ENCODE data around the gene MAP3K10. TPM values are rescaled to one million over a fixed set of nuclear protein-coding genes. Genes with fewer than 3 reads are reported as not detected.
"Not testable (repeated sequence)": the region's sequence is repeated elsewhere in the genome, so short reads cannot be mapped to it uniquely, and the experiment has no call there.

MAP3K10 gene
- polyA plus RNA-seq, 2 donors, result 5.9 to 13.5 TPM

DNA sequence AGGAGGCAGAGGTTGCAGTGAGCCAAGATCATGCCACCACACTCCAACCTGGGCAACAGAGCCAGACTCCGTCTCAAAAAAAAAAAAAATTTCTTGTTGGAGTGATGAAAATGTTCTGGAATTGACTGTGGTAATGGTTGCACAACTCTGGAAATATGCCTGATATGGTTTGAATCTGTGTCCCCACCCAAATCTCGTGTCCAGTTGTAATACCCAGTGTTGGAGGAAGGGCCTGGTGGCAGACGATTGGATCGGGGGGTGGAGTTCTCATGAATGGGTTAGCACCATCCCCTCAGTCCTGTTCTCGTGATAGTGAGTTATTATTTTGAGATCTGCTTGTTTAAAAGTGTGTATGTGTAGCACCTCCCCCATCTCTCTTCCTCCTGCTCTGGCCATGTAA, 41.1 kb upstream of the MAP3K10 start:
- WGBS, 2 donors, result 69 to 74% methylated on average over 5 of the region's 5 CpGs

DNA sequence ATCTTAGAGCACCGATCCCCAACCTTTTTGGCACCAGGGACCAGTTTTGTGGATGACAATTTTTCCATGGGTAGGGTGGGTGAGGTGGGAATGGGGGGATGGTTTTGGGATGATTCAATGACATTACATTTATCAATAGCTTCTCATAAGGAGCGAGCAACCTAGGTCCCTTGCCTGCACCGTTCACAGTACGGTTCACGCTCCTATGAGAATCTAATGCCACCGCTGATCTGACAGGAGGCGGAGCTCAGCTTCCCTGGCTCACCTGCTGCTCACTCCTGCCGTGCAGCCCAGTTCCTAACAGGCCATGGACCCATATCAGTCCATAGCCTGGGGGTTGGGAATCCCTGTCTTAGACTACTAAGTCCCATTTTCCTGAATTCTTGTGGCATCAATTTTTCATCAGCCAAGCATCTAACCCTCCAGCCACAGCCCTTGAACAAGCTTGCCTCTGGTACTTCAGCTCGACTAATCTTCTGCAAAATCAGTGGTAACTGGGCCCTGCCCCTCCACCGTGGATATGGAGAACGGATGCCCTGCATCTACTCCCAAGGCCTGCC, 37.0 kb upstream of the MAP3K10 start:
- WGBS, 2 donors, result 74 to 81% methylated on average over 11 of the region's 11 CpGs
- no peaks in the 10 kb centered on the region for H3K27me3 ChIP-seq (ENCODE audit: control insufficient read depth in 1 of 2, insufficient read depth in 2 of 2, low read length in 2 of 2)
- no peak overlapping the region for H3K27ac ChIP-seq (ENCODE audit: low read depth in 2 of 2, low read length in 1 of 2)
- no peaks in the 10 kb centered on the region for H3K9me3 ChIP-seq (ENCODE audit: control insufficient read depth in 2 of 2, insufficient read depth in 1 of 2, low read depth in 1 of 2, low read length in 1 of 2)
- H3K4me1 ChIP-seq (ENCODE audit: control insufficient read depth in 2 of 2, insufficient read depth in 2 of 2, low read length in 1 of 2), result no peaks in the 10 kb centered on the region
- no peaks in the 10 kb centered on the region for H3K36me3 ChIP-seq (ENCODE audit: control insufficient read depth in 2 of 2, insufficient read depth in 2 of 2, low read length in 1 of 2)
- no peak overlapping the region for H3K4me3 ChIP-seq (ENCODE audit: low read depth in 1 of 2, low read length in 2 of 2)

More for the DNA sequence above, 41.1 kb upstream of the MAP3K10 start:
- H3K4me3 ChIP-seq (ENCODE audit: low read depth in 1 of 2, low read length in 2 of 2), result no peak overlapping the region
- H3K36me3 ChIP-seq (ENCODE audit: control insufficient read depth in 2 of 2, insufficient read depth in 2 of 2, low read length in 1 of 2), result no peaks in the 10 kb centered on the region
- H3K27me3 ChIP-seq (ENCODE audit: control insufficient read depth in 1 of 2, insufficient read depth in 2 of 2, low read length in 2 of 2), result no peaks in the 10 kb centered on the region
- no peak overlapping the region for H3K27ac ChIP-seq (ENCODE audit: low read depth in 2 of 2, low read length in 1 of 2)
- H3K4me1 ChIP-seq (ENCODE audit: control insufficient read depth in 2 of 2, insufficient read depth in 2 of 2, low read length in 1 of 2), result peaks cover 0 to 2% of the 10 kb centered on the region in 2 donors
- no peaks in the 10 kb centered on the region for H3K9me3 ChIP-seq (ENCODE audit: control insufficient read depth in 2 of 2, insufficient read depth in 1 of 2, low read depth in 1 of 2, low read length in 1 of 2)

DNA sequence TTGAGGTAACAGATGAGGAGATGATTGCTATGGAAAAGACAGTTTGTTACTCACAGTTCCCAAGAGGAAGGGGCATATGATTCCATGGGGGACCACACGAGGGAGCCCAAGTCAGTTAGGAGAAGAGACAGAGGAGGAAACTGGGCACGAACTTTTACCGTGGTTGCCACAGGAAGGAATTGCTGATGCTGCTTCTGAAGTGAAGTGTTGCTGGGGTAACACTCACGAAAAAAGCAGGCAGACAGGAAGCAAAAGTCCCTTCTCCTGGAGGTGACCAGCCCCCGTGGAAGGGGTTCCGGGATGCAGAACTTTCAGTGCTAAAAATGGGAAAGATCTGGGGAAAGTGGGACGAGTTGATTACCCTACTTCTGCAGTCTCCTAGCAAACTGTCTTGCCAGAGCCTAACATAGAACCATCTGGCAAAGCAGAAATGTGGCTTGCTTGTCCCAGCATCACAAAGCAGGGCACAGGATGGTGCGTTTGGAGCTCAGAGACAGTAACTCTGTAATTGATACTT, 35.4 kb upstream of the MAP3K10 start:
- H3K27me3 ChIP-seq (ENCODE audit: control insufficient read depth in 1 of 2, insufficient read depth in 2 of 2, low read length in 2 of 2), result no peaks in the 10 kb centered on the region
- no peaks in the 10 kb centered on the region for H3K9me3 ChIP-seq (ENCODE audit: control insufficient read depth in 2 of 2, insufficient read depth in 1 of 2, low read depth in 1 of 2, low read length in 1 of 2)
- H3K4me1 ChIP-seq (ENCODE audit: control insufficient read depth in 2 of 2, insufficient read depth in 2 of 2, low read length in 1 of 2), result no peaks in the 10 kb centered on the region
- H3K27ac ChIP-seq (ENCODE audit: low read depth in 2 of 2, low read length in 1 of 2), result no peak overlapping the region
- no peaks in the 10 kb centered on the region for H3K36me3 ChIP-seq (ENCODE audit: control insufficient read depth in 2 of 2, insufficient read depth in 2 of 2, low read length in 1 of 2)
- WGBS, 2 donors, result 56 to 59% methylated on average over 8 of the region's 8 CpGs
- no peak overlapping the region for H3K4me3 ChIP-seq (ENCODE audit: low read depth in 1 of 2, low read length in 2 of 2)

DNA sequence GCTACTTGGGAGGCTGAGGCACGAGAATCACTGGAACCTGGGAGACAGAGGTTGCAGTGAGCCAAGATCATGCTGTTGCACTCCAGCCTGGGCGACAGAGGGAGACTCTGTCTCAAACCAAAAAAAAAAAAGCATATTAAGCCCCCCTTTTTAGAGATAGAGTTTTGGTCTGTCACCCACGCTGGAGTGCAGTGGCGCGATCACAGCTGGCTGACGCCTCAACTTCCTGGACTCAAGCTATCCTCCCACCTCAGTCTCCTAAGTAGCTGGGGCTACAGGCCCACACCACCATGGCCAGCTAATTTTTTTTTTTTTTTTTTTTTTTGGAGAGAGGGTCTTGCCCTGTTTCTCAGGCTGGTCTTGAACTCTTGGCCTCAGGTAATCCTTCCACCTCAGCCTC, 34.2 kb upstream of the MAP3K10 start:
- H3K36me3 ChIP-seq (ENCODE audit: control insufficient read depth in 2 of 2, insufficient read depth in 2 of 2, low read length in 1 of 2), result no peaks in the 10 kb centered on the region
- H3K4me1 ChIP-seq (ENCODE audit: control insufficient read depth in 2 of 2, insufficient read depth in 2 of 2, low read length in 1 of 2), result no peaks in the 10 kb centered on the region
- H3K9me3 ChIP-seq (ENCODE audit: control insufficient read depth in 2 of 2, insufficient read depth in 1 of 2, low read depth in 1 of 2, low read length in 1 of 2), result no peaks in the 10 kb centered on the region
- 74 to 85% methylated on average over 6 of the region's 6 CpGs for WGBS, 2 donors
- H3K27me3 ChIP-seq (ENCODE audit: control insufficient read depth in 1 of 2, insufficient read depth in 2 of 2, low read length in 2 of 2), result no peaks in the 10 kb centered on the region
- no peak overlapping the region for H3K27ac ChIP-seq (ENCODE audit: low read depth in 2 of 2, low read length in 1 of 2)
- no peak overlapping the region for H3K4me3 ChIP-seq (ENCODE audit: low read depth in 1 of 2, low read length in 2 of 2)

DNA sequence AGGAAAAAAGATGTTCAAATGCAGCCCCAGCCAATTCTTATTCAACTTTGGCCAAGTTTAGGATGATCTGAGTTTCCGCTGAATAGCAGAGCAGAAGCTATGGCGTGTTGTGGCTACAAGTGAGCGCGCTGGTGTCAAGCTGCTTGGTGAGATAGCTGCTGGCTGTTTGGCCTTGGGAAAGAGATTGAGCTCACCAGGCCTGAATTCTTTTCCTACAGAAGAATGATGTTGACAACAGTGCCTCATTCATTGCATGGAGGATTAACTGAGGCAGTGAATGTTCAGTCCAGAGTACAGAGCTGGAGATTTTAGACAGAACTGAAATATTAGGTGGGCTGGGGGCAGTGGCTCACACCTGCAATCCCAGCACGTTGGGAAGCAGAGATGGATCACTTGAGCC, 31.5 kb upstream of the MAP3K10 start:
- H3K36me3 ChIP-seq (ENCODE audit: control insufficient read depth in 2 of 2, insufficient read depth in 2 of 2, low read length in 1 of 2), result no peaks in the 10 kb centered on the region
- 85 to 89% methylated on average over 5 of the region's 5 CpGs for WGBS, 2 donors
- H3K4me1 ChIP-seq (ENCODE audit: control insufficient read depth in 2 of 2, insufficient read depth in 2 of 2, low read length in 1 of 2), result no peaks in the 10 kb centered on the region
- H3K4me3 ChIP-seq (ENCODE audit: low read depth in 1 of 2, low read length in 2 of 2), result no peak overlapping the region
- no peak overlapping the region for H3K27ac ChIP-seq (ENCODE audit: low read depth in 2 of 2, low read length in 1 of 2)
- no peaks in the 10 kb centered on the region for H3K27me3 ChIP-seq (ENCODE audit: control insufficient read depth in 1 of 2, insufficient read depth in 2 of 2, low read length in 2 of 2)
- no peaks in the 10 kb centered on the region for H3K9me3 ChIP-seq (ENCODE audit: control insufficient read depth in 2 of 2, insufficient read depth in 1 of 2, low read depth in 1 of 2, low read length in 1 of 2)

DNA sequence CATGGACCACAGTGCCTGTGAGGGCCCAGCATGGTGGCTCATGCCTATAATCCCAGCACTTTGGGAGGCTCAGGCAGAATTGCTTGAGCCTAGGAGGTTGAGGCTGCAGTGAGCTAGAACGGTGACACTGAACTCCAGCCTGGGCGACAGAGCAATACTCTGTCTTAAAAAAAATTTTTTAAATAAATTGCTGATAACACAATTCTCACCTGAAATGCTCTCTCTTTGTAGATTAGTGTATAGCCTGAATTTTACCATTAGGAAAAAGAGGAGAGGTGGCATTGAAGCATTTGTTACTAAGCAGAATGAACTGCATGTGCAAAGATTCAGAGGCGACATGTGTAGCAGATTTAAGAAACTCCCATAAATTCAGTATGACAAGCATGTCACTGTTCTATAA, 29.1 kb upstream of the MAP3K10 start:
- Histone ChIP-seq H3K9me3 (ENCODE audit: control insufficient read depth in 2 of 2, insufficient read depth in 1 of 2, low read depth in 1 of 2, low read length in 1 of 2) (no peaks in the 10 kb centered on the region), H3K4me1 (ENCODE audit: control insufficient read depth in 2 of 2, insufficient read depth in 2 of 2, low read length in 1 of 2) (no peaks in the 10 kb centered on the region), H3K27me3 (ENCODE audit: control insufficient read depth in 1 of 2, insufficient read depth in 2 of 2, low read length in 2 of 2) (no peaks in the 10 kb centered on the region), H3K36me3 (ENCODE audit: control insufficient read depth in 2 of 2, insufficient read depth in 2 of 2, low read length in 1 of 2) (no peaks in the 10 kb centered on the region), H3K4me3 (ENCODE audit: low read depth in 1 of 2, low read length in 2 of 2) (no peak overlapping the region), H3K27ac (ENCODE audit: low read depth in 2 of 2, low read length in 1 of 2) (no peak overlapping the region)
- WGBS, 2 donors, result 91 to 92% methylated on average over 3 of the region's 3 CpGs

DNA sequence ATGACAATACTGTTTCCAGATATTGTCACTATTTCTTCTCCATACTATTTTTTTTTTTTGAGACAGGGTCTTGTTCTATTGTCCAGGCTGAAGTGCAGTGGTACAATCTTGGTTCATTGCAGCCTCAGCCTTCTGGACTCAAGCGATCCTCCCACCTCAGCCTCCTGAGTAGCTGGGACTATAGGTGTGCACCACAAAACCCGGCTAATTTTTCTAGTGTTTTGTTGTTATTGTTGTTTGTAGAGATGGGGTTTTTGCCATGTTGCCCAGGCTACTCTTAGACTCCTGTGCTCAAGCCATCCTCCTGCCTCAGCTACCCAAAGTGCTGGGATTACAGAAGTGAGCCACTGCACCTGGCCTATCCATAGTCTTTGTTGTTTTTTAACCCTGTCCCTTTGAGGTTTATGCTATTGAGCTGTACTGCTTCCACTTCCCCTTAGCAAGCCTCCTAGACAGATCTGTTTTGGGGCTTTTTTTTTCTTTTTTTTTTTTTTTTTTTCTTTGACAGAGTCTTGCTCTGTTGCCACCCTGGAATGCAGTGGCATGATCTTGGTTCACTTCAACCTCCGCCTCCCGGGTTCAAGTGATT, 27.6 kb upstream of the MAP3K10 start:
- WGBS, 2 donors, result 73 to 82% methylated on average over 4 of the region's 4 CpGs
- Histone ChIP-seq H3K4me1 (ENCODE audit: control insufficient read depth in 2 of 2, insufficient read depth in 2 of 2, low read length in 1 of 2) (no peaks in the 10 kb centered on the region), H3K27ac (ENCODE audit: low read depth in 2 of 2, low read length in 1 of 2) (no peak overlapping the region), H3K9me3 (ENCODE audit: control insufficient read depth in 2 of 2, insufficient read depth in 1 of 2, low read depth in 1 of 2, low read length in 1 of 2) (no peaks in the 10 kb centered on the region), H3K36me3 (ENCODE audit: control insufficient read depth in 2 of 2, insufficient read depth in 2 of 2, low read length in 1 of 2) (no peaks in the 10 kb centered on the region), H3K4me3 (ENCODE audit: low read depth in 1 of 2, low read length in 2 of 2) (no peak overlapping the region), H3K27me3 (ENCODE audit: control insufficient read depth in 1 of 2, insufficient read depth in 2 of 2, low read length in 2 of 2) (no peaks in the 10 kb centered on the region)

DNA sequence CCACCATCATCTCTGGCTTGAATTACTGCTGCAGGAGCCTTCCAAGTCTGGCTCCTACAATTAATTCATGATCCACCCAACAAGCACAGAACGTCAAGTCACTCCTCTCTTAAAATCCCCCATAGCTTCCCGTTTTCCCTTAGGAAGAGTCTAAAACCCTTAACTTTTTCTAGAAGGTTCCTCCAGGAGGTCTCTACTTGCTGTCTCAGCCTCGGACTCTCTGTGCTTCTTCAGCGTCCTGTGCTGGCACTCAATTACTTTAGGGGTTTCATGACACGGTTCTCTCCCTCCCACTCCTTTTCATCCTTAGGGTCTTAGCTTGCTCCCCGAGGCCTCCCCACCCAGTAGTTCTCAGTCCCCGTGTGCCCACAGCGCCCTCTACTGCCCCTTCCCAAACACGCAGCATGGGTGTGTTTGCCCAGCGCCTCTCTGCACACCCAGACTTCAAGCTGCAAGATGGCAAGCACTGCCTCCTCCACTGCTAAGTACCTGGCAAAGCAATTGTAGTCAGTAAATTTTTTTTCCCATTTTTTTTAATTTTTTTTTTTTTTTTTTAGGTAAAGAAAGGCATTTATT, 25.8 kb upstream of the MAP3K10 start:
- Histone ChIP-seq H3K4me3 (ENCODE audit: low read depth in 1 of 2, low read length in 2 of 2) (no peak overlapping the region), H3K27ac (ENCODE audit: low read depth in 2 of 2, low read length in 1 of 2) (no peak overlapping the region), H3K36me3 (ENCODE audit: control insufficient read depth in 2 of 2, insufficient read depth in 2 of 2, low read length in 1 of 2) (no peaks in the 10 kb centered on the region), H3K27me3 (ENCODE audit: control insufficient read depth in 1 of 2, insufficient read depth in 2 of 2, low read length in 2 of 2) (no peaks in the 10 kb centered on the region), H3K4me1 (ENCODE audit: control insufficient read depth in 2 of 2, insufficient read depth in 2 of 2, low read length in 1 of 2) (no peaks in the 10 kb centered on the region), H3K9me3 (ENCODE audit: control insufficient read depth in 2 of 2, insufficient read depth in 1 of 2, low read depth in 1 of 2, low read length in 1 of 2) (no peaks in the 10 kb centered on the region)
- WGBS, 2 donors, result 18% methylated on average over 10 of the region's 10 CpGs

DNA sequence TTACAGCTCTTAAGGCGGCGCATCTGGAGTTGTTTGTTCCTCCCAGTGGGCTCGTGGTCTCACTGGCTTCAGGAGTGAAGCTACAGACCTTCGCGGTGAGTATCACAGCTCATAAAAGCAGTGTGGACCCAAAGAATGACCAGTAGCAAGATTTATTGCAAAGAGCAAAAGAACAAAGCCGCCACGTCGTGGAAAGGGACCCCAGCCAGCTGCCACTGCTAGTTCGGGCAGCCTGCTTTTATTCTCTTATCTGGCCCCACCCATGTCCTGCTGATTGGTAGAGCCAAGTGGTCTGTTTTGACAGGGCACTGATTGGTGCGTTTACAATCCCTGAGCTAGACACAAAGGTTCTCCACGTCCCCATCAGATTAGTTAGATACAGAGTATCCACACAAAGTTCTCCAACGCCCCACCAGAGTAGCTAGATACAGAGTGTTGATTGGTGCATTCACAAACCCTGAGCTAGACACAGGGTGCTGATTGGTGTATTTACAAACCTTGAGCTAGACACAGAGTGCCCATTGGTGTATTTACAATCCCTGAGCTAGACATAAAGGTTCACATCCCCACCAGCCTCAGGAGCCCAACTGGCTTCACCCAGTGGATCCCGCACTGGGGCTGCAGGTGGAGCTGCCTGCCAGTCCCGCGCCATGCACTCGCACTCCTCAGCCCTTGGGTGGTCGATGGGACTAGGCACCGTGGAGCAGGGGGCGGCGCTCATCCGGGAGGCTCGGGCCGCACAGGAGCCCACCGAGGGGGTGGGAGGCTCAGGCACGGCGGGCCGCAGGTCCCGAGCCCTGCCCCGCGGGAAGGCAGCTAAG, 21.5 kb upstream of the MAP3K10 start:
- WGBS, 2 donors, result 83% methylated on average over 26 to 30 of the region's 30 CpGs

More for the DNA sequence above, 21.5 kb upstream of the MAP3K10 start:
- H3K9me3 ChIP-seq (ENCODE audit: control insufficient read depth in 2 of 2, insufficient read depth in 1 of 2, low read depth in 1 of 2, low read length in 1 of 2); H3K4me1 ChIP-seq (ENCODE audit: control insufficient read depth in 2 of 2, insufficient read depth in 2 of 2, low read length in 1 of 2); H3K27ac ChIP-seq (ENCODE audit: low read depth in 2 of 2, low read length in 1 of 2); H3K27me3 ChIP-seq (ENCODE audit: control insufficient read depth in 1 of 2, insufficient read depth in 2 of 2, low read length in 2 of 2); H3K4me3 ChIP-seq (ENCODE audit: low read depth in 1 of 2, low read length in 2 of 2); H3K36me3 ChIP-seq (ENCODE audit: control insufficient read depth in 2 of 2, insufficient read depth in 2 of 2, low read length in 1 of 2): not testable (repeated sequence)
